ENCODE data around the gene FUT3. TPM values are rescaled to one million over a fixed set of nuclear protein-coding genes. Genes with fewer than 3 reads are reported as not detected.

The FUT3 gene
- total and polyA plus RNA-seq, 9 of the 15 experiments (the other 6 are each of a cell fraction or from before 2014, with no cell fraction given), result 0.09 TPM; not detected in 8

GRCh38 chr19:5893907-5894703 lies 42.9 kb upstream of the FUT3 start (continued):
- TF ChIP-seq ID3 (CRISPR knock-in tag; IDR thresholded peaks at IDR 0.05), result no peak
- TF ChIP-seq ID3 (tag; IDR thresholded peaks at IDR 0.05), result no peak
- 0 out of 2 replicates have a peak, but pooled peaks have one; percentile 38 for TF ChIP-seq MTA3 (IDR thresholded peaks at IDR 0.05; ENCODE audit: borderline replicate concordance)
- no peak for TF ChIP-seq PCBP2 (IDR thresholded peaks at IDR 0.05; ENCODE audit: low read depth, low read length, poor library complexity, severe bottlenecking)
- TF ChIP-seq RBFOX2 (IDR thresholded peaks at IDR 0.05; ENCODE audit: low read depth, low read length), result peak; percentile 57
- TF ChIP-seq CTCF (IDR thresholded peaks at IDR 0.05 in 2 of 3, conservative IDR thresholded peaks at IDR 0.05 in 1 of 3; ENCODE audit: insufficient read depth in 2 of 3, low read depth in 1 of 3, low read length in 3 of 3), result no peak
- TF ChIP-seq GATAD2B (IDR thresholded peaks at IDR 0.05; ENCODE audit: borderline replicate concordance), result no peak
- TF ChIP-seq MYC (IDR thresholded peaks at IDR 0.05; ENCODE audit: low read depth, low read length), result peak; percentile 67
- TF ChIP-seq MYC (CRISPR knock-in tag; IDR thresholded peaks at IDR 0.05; ENCODE audit: borderline replicate concordance, low read depth), result no peak
- TF ChIP-seq HES1 (IDR thresholded peaks at IDR 0.05; ENCODE audit: low read depth), result peak; percentile 98
- peak; percentile 51; the same call in 1 of the 2 replicates for TF ChIP-seq SMARCE1 (IDR thresholded peaks at IDR 0.05)
- TF ChIP-seq CREM (IDR thresholded peaks at IDR 0.05; ENCODE audit: low read depth), result peak; percentile 86
- peak; percentile 38 for TF ChIP-seq POLR2AphosphoS5 (IDR thresholded peaks at IDR 0.05; ENCODE audit: control insufficient read depth, insufficient read depth, low read depth, low read length)
- TF ChIP-seq HDAC1 (IDR thresholded peaks at IDR 0.05), result peak in 1 of 2 experiments; percentile 39; a peak in 1 of 4 replicates
- TF ChIP-seq SMARCA4 (IDR thresholded peaks at IDR 0.05), result peak; percentile 71; the same call in 1 of the 2 replicates
- no peak for TF ChIP-seq NELFE (IDR thresholded peaks at IDR 0.05; ENCODE audit: insufficient read depth, insufficient read length)
- peak; percentile 42; the same call in 1 of the 2 replicates for TF ChIP-seq SOX6 (IDR thresholded peaks at IDR 0.05)
- peak in 1 of 2 experiments; percentile 77; a peak in 2 of 4 replicates for TF ChIP-seq RCOR1 (IDR thresholded peaks at IDR 0.05; ENCODE audit: borderline replicate concordance in 1 of 2, low read depth in 2 of 2, low read length in 2 of 2)
- no peak for TF ChIP-seq SIN3B (IDR thresholded peaks at IDR 0.05; ENCODE audit: low read depth)
- peak; percentile 48 for TF ChIP-seq NFIC (IDR thresholded peaks at IDR 0.05)
- peak; percentile 82 for TF ChIP-seq CBFA2T3 (IDR thresholded peaks at IDR 0.05)
- peak; percentile 38; the same call in 1 of the 2 replicates for TF ChIP-seq CTBP1 (IDR thresholded peaks at IDR 0.05; ENCODE audit: borderline replicate concordance)
- TF ChIP-seq TAL1 (IDR thresholded peaks at IDR 0.05), result peak; percentile 65
- TF ChIP-seq EP300 (IDR thresholded peaks at IDR 0.05; ENCODE audit: low read length), result peak; percentile 54
- TF ChIP-seq ATF2 (CRISPR knock-in tag; IDR thresholded peaks at IDR 0.05), result no peak

Measured in K562 (cell line).